H1 (cell line): Measurements from ENCODE around the gene L3HYPDH. TPM values are rescaled to one million over a fixed set of nuclear protein-coding genes. Genes with fewer than 3 reads are reported as not detected.

ENCODE experiments used
- CTCF ChIA-PET: fragments of 300-600 bp; sonication (Branson Sonifier 250); formaldehyde crosslinking; loops from one replicate; lab custom pipeline; 2021; ENCODE audit not compliant: partially characterized antibody; lab: Charles Lee
- POLR2A ChIA-PET: fragments of 300-600 bp; sonication (Branson Sonifier 250); formaldehyde crosslinking; loops from one replicate; lab custom pipeline; 2021; ENCODE audit warnings: inconsistent platforms; ENCODE audit not compliant: partially characterized antibody; lab: Charles Lee
- DNase-seq, 2 experiments: peaks; one replicate each; pipeline versions ENCODE4 v3.0.0 to v3.0.0-alpha.2; 2010 to 2022; ENCODE audit warnings: low spot score in 2 of 2, low read depth in 1 of 2, mixed read lengths in 1 of 2
- FAIRE-seq: peaks from 2 replicates; lab custom pipeline; 2011; peaks lifted over from hg19 to GRCh38; lab: Jason Lieb, UNC
- H2AFZ ChIP-seq: 2 replicates; pipeline ENCODE4 v1.8.1; 2012; ENCODE audit warnings: low read length, inconsistent platforms
- H2AK5ac ChIP-seq: 2 replicates; pipeline ENCODE4 v1.6.1; 2013; ENCODE audit warnings: low read depth, low read length
- H2BK120ac ChIP-seq: replicated peaks from 2 replicates; pipeline ENCODE3; 2013; ENCODE audit warnings: low read depth, low read length, inconsistent platforms
- H2BK12ac ChIP-seq: 2 replicates; pipeline ENCODE4 v1.6.1; 2013; ENCODE audit warnings: low read depth, low read length
- H2BK15ac ChIP-seq: 2 replicates; pipeline ENCODE4 v1.6.1; 2013; ENCODE audit warnings: low read length
- H2BK20ac ChIP-seq: 2 replicates; pipeline ENCODE4 v1.6.1; 2013; ENCODE audit warnings: low read length
- H2BK5ac ChIP-seq: 2 replicates; pipeline ENCODE4 v1.6.1; 2013; ENCODE audit warnings: low read depth, low read length
- H3K14ac ChIP-seq: 2 replicates; pipeline ENCODE4 v1.6.1; 2013; ENCODE audit warnings: inconsistent platforms; ENCODE audit not compliant: insufficient read length
- H3K18ac ChIP-seq: 2 replicates; pipeline ENCODE4 v1.6.1; 2013; ENCODE audit warnings: low read length; ENCODE audit errors: extremely low read depth
- H3K23ac ChIP-seq: 2 replicates; pipeline ENCODE4 v1.6.1; 2013; ENCODE audit warnings: inconsistent platforms; ENCODE audit not compliant: insufficient read length
- H3K23me2 ChIP-seq: 2 replicates; pipeline ENCODE4 v1.6.1; 2013; ENCODE audit warnings: low read depth, low read length
- H3K27ac ChIP-seq: 2 replicates; pipeline ENCODE4 v1.6.1; 2011; ENCODE audit warnings: low read depth, low read length, inconsistent platforms
- H3K27me3 ChIP-seq, 4 experiments: replicated peaks in 1 of 4; 1 replicate in 1 of 4; 2 replicates in 3 of 4; pipeline versions ENCODE4 v1.6.1 to v1.8.1; 2011 to 2013; ENCODE audit warnings: low read length in 3 of 4, mild to moderate bottlenecking in 3 of 4, inconsistent platforms in 2 of 4, mixed read lengths in 2 of 4, moderate library complexity in 1 of 4; ENCODE audit not compliant: control insufficient read depth in 3 of 4, insufficient read depth in 3 of 4; ENCODE audit errors: extremely low read depth in 1 of 4
- H3K36me3 ChIP-seq, 4 experiments: 2 replicates each; pipeline versions ENCODE4 v1.6.1 to v1.8.1; 2011 to 2013; ENCODE audit warnings: mild to moderate bottlenecking in 4 of 4, low read length in 3 of 4, moderate library complexity in 2 of 4, control low read depth in 1 of 4, inconsistent platforms in 1 of 4; ENCODE audit not compliant: insufficient read depth in 4 of 4, control insufficient read depth in 2 of 4
- H3K4ac ChIP-seq: replicated peaks from 2 replicates; pipeline ENCODE3; 2013; ENCODE audit warnings: low read length, low read depth, mixed read lengths, inconsistent platforms; ENCODE audit not compliant: insufficient read length
- H3K4me1 ChIP-seq, 4 experiments: replicated peaks in 1 of 4; 1 replicate in 1 of 4; 2 replicates in 3 of 4; pipeline versions ENCODE4 v1.6.1 to v1.8.1; 2011 to 2013; ENCODE audit warnings: low read length in 3 of 4, inconsistent platforms in 2 of 4, mixed read lengths in 1 of 4; ENCODE audit not compliant: insufficient read depth in 4 of 4, control insufficient read depth in 3 of 4
- H3K4me2 ChIP-seq, 2 experiments: 2 replicates each; pipeline versions ENCODE4 v1.6.1 to v1.8.1; 2011 to 2013; ENCODE audit warnings: low read depth in 2 of 2, low read length in 2 of 2, control low read depth in 1 of 2, inconsistent platforms in 1 of 2, mild to moderate bottlenecking in 1 of 2; ENCODE audit not compliant: insufficient read depth in 1 of 2
- H3K4me3 ChIP-seq, 4 experiments: fragments of 200-600, 300-600 bp in 1 of 4; sonication (generic), shearing (Covaris generic), sonication (Bioruptor Twin) in 1 of 4; 2 replicates each; pipeline versions ENCODE4 v1.5.1 to v1.8.1; 2011 to 2016; ENCODE audit warnings: low read length in 4 of 4, low read depth in 3 of 4, control low read depth in 2 of 4, inconsistent platforms in 2 of 4, mild to moderate bottlenecking in 2 of 4, mixed read lengths in 1 of 4, moderate library complexity in 1 of 4; ENCODE audit not compliant: insufficient read depth in 2 of 4; ENCODE audit errors: extremely low read depth in 1 of 4
- H3K56ac ChIP-seq: replicated peaks from 2 replicates; pipeline ENCODE3; 2013; ENCODE audit warnings: low read depth, mild to moderate bottlenecking, mixed read lengths, low read length, inconsistent platforms; ENCODE audit not compliant: insufficient read length
- H3K79me1 ChIP-seq: 2 replicates; pipeline ENCODE4 v1.6.1; 2013; ENCODE audit warnings: low read depth, low read length, control low read depth
- H3K79me2 ChIP-seq, 2 experiments: 2 replicates each; pipeline versions ENCODE4 v1.6.1 to v1.8.1; 2012 to 2013; ENCODE audit warnings: low read length in 2 of 2, mild to moderate bottlenecking in 2 of 2, inconsistent platforms in 1 of 2; ENCODE audit not compliant: insufficient read depth in 2 of 2, control insufficient read depth in 1 of 2
- H3K9ac ChIP-seq, 4 experiments: replicated peaks in 1 of 4; 1 replicate in 1 of 4; 2 replicates in 3 of 4; pipeline versions ENCODE4 v1.6.1 to v1.8.1; 2011 to 2013; ENCODE audit warnings: low read depth in 3 of 4, low read length in 3 of 4, control low read depth in 2 of 4, mild to moderate bottlenecking in 2 of 4, moderate library complexity in 2 of 4, inconsistent platforms in 1 of 4; ENCODE audit errors: extremely low read depth in 1 of 4
- H3K9me3 ChIP-seq, 2 experiments: 2 replicates each; pipeline versions ENCODE4 v1.6.1 to v1.8.1; 2012 to 2013; ENCODE audit warnings: mild to moderate bottlenecking in 2 of 2, moderate library complexity in 2 of 2, control low read depth in 1 of 2, inconsistent platforms in 1 of 2, low read depth in 1 of 2, low read length in 1 of 2, mixed read lengths in 1 of 2; ENCODE audit not compliant: insufficient read depth in 2 of 2
- H4K20me1 ChIP-seq, 2 experiments: replicated peaks in 1 of 2; 2 replicates each; pipeline versions ENCODE3 to v1.8.1; 2011 to 2013; ENCODE audit warnings: inconsistent platforms in 2 of 2, low read length in 2 of 2, mild to moderate bottlenecking in 1 of 2; ENCODE audit not compliant: insufficient read depth in 2 of 2, control insufficient read depth in 1 of 2
- H4K5ac ChIP-seq: 2 replicates; pipeline ENCODE4 v1.6.1; 2013; ENCODE audit warnings: low read length, low read depth, mixed read lengths, inconsistent platforms; ENCODE audit not compliant: insufficient read length
- H4K8ac ChIP-seq: 2 replicates; pipeline ENCODE4 v1.8.0; 2013; ENCODE audit warnings: mild to moderate bottlenecking, moderate library complexity, low read length, inconsistent platforms; ENCODE audit not compliant: insufficient read depth; ENCODE audit errors: extremely low read depth
- H4K91ac ChIP-seq: replicated peaks from 2 replicates; pipeline ENCODE3; 2013; ENCODE audit warnings: low read length, mixed read lengths, inconsistent platforms; ENCODE audit not compliant: insufficient read length
- CBX5 ChIP-seq: fragments of 300-800, 300-1000 bp; sonication (generic); IDR thresholded peaks from 2 replicates; pipeline ENCODE4 v1.7.1; 2016; ENCODE audit warnings: antibody characterized with exemption, low read length, low read depth
- CEBPB ChIP-seq: IDR thresholded peaks from 2 replicates; pipeline ENCODE4 v1.6.1; 2012; ENCODE audit warnings: low read depth, low read length
- JUN ChIP-seq: IDR thresholded peaks from 2 replicates; pipeline ENCODE4 v1.6.1; 2011; ENCODE audit warnings: low read depth, mild to moderate bottlenecking, improper control_type of control experiment, low read length
- SRF ChIP-seq: IDR thresholded peaks from 2 replicates; pipeline ENCODE4 v1.6.1; 2011; ENCODE audit warnings: mild to moderate bottlenecking, low read depth, low read length, moderate library complexity
- TEAD4 ChIP-seq: IDR thresholded peaks from 2 replicates; pipeline ENCODE4 v1.6.1; 2012; ENCODE audit warnings: low read depth, low read length, inconsistent platforms, mixed read lengths
- WGBS, 2 experiments: shearing (Covaris generic) in 1 of 2; methylation state at CpG; one replicate each; pipeline versions ENCODE4 v1.1.6 to v1.1.7; 2013 to 2015; ENCODE audit warnings: low lambda C conversion rate in 2 of 2, mixed read lengths in 2 of 2, inconsistent platforms in 1 of 2, low coverage in 1 of 2, missing lambda C conversion rate in 1 of 2; ENCODE audit not compliant: insufficient replicate concordance in 2 of 2, insufficient coverage in 1 of 2, insufficient read length in 1 of 2; ENCODE audit errors: extremely low coverage in 1 of 2, missing lambda C conversion rate in 1 of 2; 5-methylcytosine and 5-hydroxymethylcytosine counted together
- polyA plus RNA-seq, 7 experiments: library from polyadenylated mRNA; depleted of rRNA in 3 of 7; stranded (reverse) in 5 of 7; unstranded in 2 of 7; fragments of >200 nt in 5 of 7; fragments of 200-250 nt in 2 of 7; gene quantifications; 1 replicate in 5 of 7; 2 replicates in 1 of 7; 4 replicates in 1 of 7; pipeline versions ENCODE4 v1.2.1 to v1.2.3, GENCODE V29; 2011 to 2013; ENCODE audit warnings: missing spikeins in 2 of 7, mixed read lengths in 2 of 7
- total RNA-seq: library from RNA; stranded (reverse); fragmentation: NEBNext Ultra II Directional; extraction: Animal tissue kit (Norgen Biotek cat#: 25700); gene quantifications from 2 replicates; pipeline ENCODE4 v1.2.1, GENCODE V29; 2021

The L3HYPDH gene
- total and polyA plus RNA-seq, 2 of the 8 experiments (the other 6 are each of a cell fraction or from before 2014, with no cell fraction given) = 11.2 to 15.8 TPM

DNA sequence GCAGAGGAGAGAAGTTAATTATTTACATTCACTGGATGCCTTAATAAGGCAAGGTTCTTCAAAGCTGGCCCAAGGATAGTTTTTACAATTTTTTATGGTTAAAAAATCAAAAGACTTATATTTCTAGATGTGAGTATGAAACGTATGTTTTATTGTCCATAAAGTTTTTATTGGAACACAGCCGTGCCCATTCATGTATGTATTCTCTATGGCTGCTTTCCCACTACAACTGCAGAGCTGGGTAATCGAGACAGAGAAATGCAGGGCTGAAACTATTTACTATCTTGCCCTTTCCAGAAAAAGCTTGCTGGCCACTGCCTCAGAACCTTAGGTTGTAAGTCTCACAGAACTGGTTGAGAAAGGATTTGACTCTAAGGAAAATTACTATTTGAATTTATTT lies 16.5 kb upstream of the L3HYPDH start:
- peaks cover 4 to 53% (median 16%) of the 10 kb centered on the region in 4 experiments; a peak in 6 of 8 replicates for H3K36me3 ChIP-seq
- no peak overlapping the region for H3K4ac ChIP-seq
- no peaks in the 10 kb centered on the region for H3K4me1 ChIP-seq
- POLR2A ChIA-PET = no interaction called here
- no peak overlapping the region for H4K8ac ChIP-seq
- no peak overlapping the region for H2BK12ac ChIP-seq
- H2AK5ac ChIP-seq = no peak overlapping the region
- H3K14ac ChIP-seq = no peak overlapping the region
- no peak overlapping the region for H2BK120ac ChIP-seq
- no peak overlapping the region for H3K4me2 ChIP-seq
- DNase-seq (no peak), FAIRE-seq (no peak)
- H3K9me3 ChIP-seq = no peaks in the 10 kb centered on the region
- no peaks in the 10 kb centered on the region for H3K79me1 ChIP-seq
- H4K20me1 ChIP-seq = no peaks in the 10 kb centered on the region
- no peaks in the 10 kb centered on the region for H3K23me2 ChIP-seq
- H3K23ac ChIP-seq = no peak overlapping the region
- 91% methylated on average over 3 of the region's 3 CpGs; no CpG with 5 or more reads in 1 of the 2 experiments for WGBS, 2 experiments
- no peak overlapping the region for H2BK5ac ChIP-seq
- H3K79me2 ChIP-seq = no peaks in the 10 kb centered on the region
- CTCF ChIA-PET = interaction anchor here (1.1 to 6.3 kb wide), 3 partner anchors 67 to 76 kb away, joined by 3 to 34 read pairs (median 3); partner anchors contain the start of gene CCDC175
- H4K91ac ChIP-seq = no peak overlapping the region
- H3K18ac ChIP-seq = no peak overlapping the region
- H2BK15ac ChIP-seq = no peak overlapping the region
- no peaks in the 10 kb centered on the region for H3K27me3 ChIP-seq
- H3K4me3 ChIP-seq = no peak overlapping the region
- no peak overlapping the region for H4K5ac ChIP-seq
- H3K9ac ChIP-seq = no peak overlapping the region
- H2BK20ac ChIP-seq = no peak overlapping the region
- no peak overlapping the region for H3K27ac ChIP-seq
- no peak overlapping the region for H3K56ac ChIP-seq
- H2AFZ ChIP-seq = no peak overlapping the region
- TF ChIP-seq SRF = no peak
- no peak for TF ChIP-seq TEAD4
- no peak for TF ChIP-seq CBX5
- no peak for TF ChIP-seq CEBPB
- TF ChIP-seq JUN = no peak
